GM12801 (cell line): ENCODE data around the gene ROBO1.

Experiments used
- CTCF ChIP-seq: IDR thresholded peaks from one replicate; pipeline ENCODE4 v1.5.1; 2011; ENCODE audit warnings: control low read depth; ENCODE audit not compliant: insufficient read length; ENCODE audit errors: extremely low read depth

ROBO1 gene

GRCh38 chr3:79769229-79769628 lies 1.4 kb upstream of the ROBO1 start:
- no peak for TF ChIP-seq CTCF

DNA sequence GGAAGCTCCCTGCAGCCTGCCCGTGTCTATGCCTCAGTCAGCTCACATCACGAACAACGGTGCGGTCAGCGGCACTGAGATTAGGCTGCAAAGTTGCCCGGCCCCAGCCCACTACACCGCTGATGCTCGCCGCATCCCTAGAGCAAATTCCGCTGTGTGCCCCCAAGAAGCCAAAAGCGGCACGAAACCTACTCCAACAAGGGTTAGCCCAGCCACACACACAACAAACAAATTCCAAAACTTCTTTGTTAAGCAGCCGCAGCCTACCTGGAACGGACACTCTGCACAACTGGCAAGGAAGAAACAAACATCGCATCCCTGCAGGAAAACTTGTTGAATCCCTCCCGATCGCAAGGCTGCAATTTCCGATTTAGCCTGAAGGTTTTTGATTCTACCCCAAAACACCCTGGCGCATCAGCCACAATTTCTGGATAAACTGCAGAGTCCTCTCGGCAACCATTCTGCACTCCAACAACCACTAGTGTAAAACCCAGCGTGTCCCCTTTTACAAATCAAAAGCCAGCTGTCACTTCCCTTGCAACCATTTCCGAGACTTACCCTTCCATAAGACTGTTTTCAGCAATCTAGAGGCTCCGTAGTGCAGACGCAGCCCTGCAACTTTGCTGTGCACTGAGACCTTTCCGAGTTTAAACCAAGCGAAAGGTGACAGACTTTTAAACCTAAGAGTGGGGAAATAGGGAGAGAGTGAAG lies 449 bp downstream of the ROBO1 start:
- no peak for TF ChIP-seq CTCF

DNA sequence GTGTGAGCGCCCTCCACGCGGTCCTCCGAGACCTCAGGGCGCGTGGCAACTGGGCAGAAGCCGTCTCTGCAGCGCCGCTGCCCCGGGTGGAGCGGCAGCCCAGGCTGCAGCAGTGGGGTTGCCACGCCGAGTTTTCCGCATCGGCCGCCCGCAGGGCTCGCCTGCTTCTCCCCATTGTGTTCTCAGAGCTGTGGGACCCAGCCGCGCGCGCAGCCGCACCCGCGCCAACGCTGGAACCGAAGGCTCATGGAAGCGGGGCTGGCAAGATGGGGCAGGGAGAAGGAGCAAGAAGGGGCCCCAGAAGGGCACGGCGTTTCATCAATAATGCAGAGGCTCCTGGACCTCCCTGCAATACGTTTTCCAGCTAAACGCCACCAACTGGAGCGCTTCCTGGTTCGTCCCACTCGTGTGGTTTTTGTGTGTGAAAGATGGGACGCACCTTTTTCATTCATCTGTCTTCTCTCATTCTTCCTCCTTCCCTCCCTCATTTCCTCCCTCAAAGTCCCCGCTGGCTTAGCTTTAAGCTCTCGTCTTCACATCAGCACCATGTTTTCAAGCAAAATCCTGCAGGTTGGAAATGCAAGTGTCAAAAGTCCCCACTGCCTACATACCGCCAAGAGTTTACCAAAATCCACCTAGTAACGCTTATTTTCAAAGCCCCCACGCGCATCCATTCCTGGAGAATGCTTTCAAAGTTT lies 1.2 kb downstream of the ROBO1 start:
- no peak for TF ChIP-seq CTCF

DNA sequence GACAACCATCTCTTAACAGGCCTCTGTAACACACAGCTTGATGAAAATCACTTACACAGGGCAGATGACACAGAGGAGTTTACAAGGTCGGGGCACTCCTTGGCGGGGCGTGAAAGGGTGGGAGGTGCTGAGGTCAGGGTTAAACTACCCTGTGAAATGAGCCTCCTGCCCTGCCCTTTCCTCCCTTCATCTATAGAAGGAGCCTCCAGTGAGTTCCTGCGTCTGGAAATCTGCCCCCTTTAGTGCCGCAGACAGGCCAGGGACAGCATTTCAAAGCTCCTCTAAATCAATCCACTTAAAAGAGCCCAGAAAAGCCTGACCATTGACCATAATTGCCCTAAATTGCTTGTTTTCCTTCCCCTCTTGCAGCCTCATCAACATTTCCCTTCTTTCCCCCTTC lies 1.9 kb downstream of the ROBO1 start:
- TF ChIP-seq CTCF: no peak

DNA sequence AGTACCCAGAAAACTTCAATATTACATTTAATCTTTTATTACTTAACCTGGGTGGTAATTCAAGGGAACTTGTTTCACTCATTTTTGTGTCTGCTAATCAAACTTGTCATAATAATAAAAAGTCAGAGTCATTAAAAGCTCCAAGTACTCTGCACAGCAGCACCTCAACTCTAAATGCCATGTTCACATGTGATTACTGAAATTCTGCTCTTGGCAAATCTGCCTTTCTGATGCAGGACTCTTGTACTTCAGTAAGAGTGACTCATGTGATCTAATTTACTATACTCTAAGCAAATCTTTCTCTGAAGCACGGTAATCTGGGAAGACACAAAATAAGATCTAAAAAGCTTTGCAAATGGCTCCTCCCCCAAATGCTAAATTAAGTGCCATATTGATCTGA lies 6.4 kb downstream of the ROBO1 start:
- TF ChIP-seq CTCF: no peak

GRCh38 chr3:79751703-79752102 lies 16.1 kb downstream of the ROBO1 start:
- no peak for TF ChIP-seq CTCF

- TF ChIP-seq CTCF: no peak
Observed at GRCh38 chr3:79737530-79737929, 30.3 kb downstream of the ROBO1 start.
